K562 (cell line): ENCODE measurements around the gene TAL1. TPM values are rescaled to one million over a fixed set of nuclear protein-coding genes. Genes with fewer than 3 reads are reported as not detected.

Experiments
- ATAC-seq: fragments of 200-7000 bp; cut with Tn5 transposase; 3 replicates; pipeline ENCODE4 v1.9.1; 2020; ENCODE audit warnings: moderate library complexity
- BruUV-seq: library from RNA; stranded (reverse); fragments of 400-500 nt; replicated peaks from 2 replicates; lab custom pipeline; 2021; lab: Mats Ljungman, UMichigan
- CTCF ChIA-PET: fragments of 300-600 bp; formaldehyde crosslinking; extraction: SDS; loops from one replicate; lab custom pipeline; 2021; ENCODE audit warnings: low intra/inter-chr PET ratio; lab: Yijun Ruan, JAX
- POLR2A ChIA-PET: fragments of 300-600, 350-650 bp; sonication (Branson Sonifier 250); formaldehyde crosslinking; extraction: SDS; loops from one replicate; lab custom pipeline; 2021; ENCODE audit warnings: antibody characterized with exemption, inconsistent platforms; lab: Yijun Ruan, JAX
- DNase-seq, 4 experiments: peaks; one replicate each; pipeline versions ENCODE4 v3.0.0 to v3.0.0-alpha.2; 2011 to 2018; ENCODE audit warnings: low spot score in 3 of 4, mixed read lengths in 3 of 4; ENCODE audit errors: extremely low read depth in 1 of 4
- FAIRE-seq: peaks from 2 replicates; lab custom pipeline; 2011; peaks lifted over from hg19 to GRCh38; lab: Jason Lieb, UNC
- H2AFZ ChIP-seq: 2 replicates; pipeline ENCODE4 v1.6.0; 2011; ENCODE audit warnings: low read depth, low read length, control low read depth, inconsistent platforms
- H3K27ac ChIP-seq: fragments of 200-600 bp; 3 replicates; pipeline ENCODE4 v1.8.0; 2011; ENCODE audit warnings: low read depth, mild to moderate bottlenecking, control low read depth, inconsistent platforms, low read length, moderate library complexity, mixed read lengths; ENCODE audit errors: extremely low read depth
- H3K27me3 ChIP-seq, 2 experiments: fragments of 300-600 bp in 1 of 2; 2 replicates in 1 of 2; 3 replicates in 1 of 2; pipeline versions ENCODE4 v1.6.0 to v1.8.0; 2011; ENCODE audit warnings: inconsistent platforms in 2 of 2, low read length in 2 of 2, mild to moderate bottlenecking in 1 of 2, mixed read lengths in 1 of 2, moderate library complexity in 1 of 2; ENCODE audit not compliant: control insufficient read depth in 2 of 2, insufficient read depth in 2 of 2
- H3K36me3 ChIP-seq: fragments of 300-600 bp; 3 replicates; pipeline ENCODE4 v1.8.0; 2011; ENCODE audit warnings: mild to moderate bottlenecking, low read length, inconsistent platforms; ENCODE audit not compliant: control insufficient read depth, insufficient read depth
- H3K4me1 ChIP-seq, 2 experiments: fragments of 200-600 bp in 1 of 2; replicated peaks in 1 of 2; 2 replicates in 1 of 2; 3 replicates in 1 of 2; pipeline versions ENCODE4 v1.5.1 to v1.8.0; 2011; ENCODE audit warnings: inconsistent platforms in 2 of 2, low read length in 2 of 2, mild to moderate bottlenecking in 1 of 2, mixed read lengths in 1 of 2, moderate library complexity in 1 of 2; ENCODE audit not compliant: control insufficient read depth in 2 of 2, insufficient read depth in 2 of 2
- H3K4me2 ChIP-seq: 2 replicates; pipeline ENCODE4 v1.6.1; 2011; ENCODE audit warnings: low read length, control low read depth, inconsistent platforms, mixed read lengths; ENCODE audit not compliant: insufficient read depth
- H3K4me3 ChIP-seq: fragments of 200-600 bp; sonication (generic), shearing (Covaris generic); 2 replicates; pipeline ENCODE4 v1.5.1; 2016; ENCODE audit warnings: control low read depth, inconsistent platforms
- H3K79me2 ChIP-seq: fragments of 200-600 bp; 3 replicates; pipeline ENCODE4 v1.8.0; 2011; ENCODE audit warnings: low read length, inconsistent platforms; ENCODE audit not compliant: control insufficient read depth, insufficient read depth
- H3K9ac ChIP-seq, 2 experiments: 2 replicates each; pipeline versions ENCODE4 v1.6.0 to v1.6.1; 2011; ENCODE audit warnings: low read depth in 2 of 2, low read length in 2 of 2, control low read depth in 1 of 2, inconsistent platforms in 1 of 2, mild to moderate bottlenecking in 1 of 2, mixed read lengths in 1 of 2; ENCODE audit not compliant: insufficient read depth in 1 of 2
- H3K9me1 ChIP-seq: one replicate; pipeline ENCODE4 v1.6.0; 2011; ENCODE audit warnings: inconsistent platforms, mild to moderate bottlenecking, low read length, moderate library complexity; ENCODE audit not compliant: control insufficient read depth, insufficient read depth
- H3K9me3 ChIP-seq: replicated peaks from 2 replicates; pipeline ENCODE4 v1.5.1; 2011; ENCODE audit warnings: low read depth, low read length, inconsistent platforms; ENCODE audit not compliant: control insufficient read depth, insufficient read depth
- H4K20me1 ChIP-seq: replicated peaks from 2 replicates; pipeline ENCODE4 v1.6.1; 2011; ENCODE audit warnings: low read length, inconsistent platforms, mixed read lengths; ENCODE audit not compliant: control insufficient read depth, insufficient read depth
- BCOR ChIP-seq: fragments of 450-650 bp; IDR thresholded peaks from 2 replicates; pipeline ENCODE4 v1.6.1; 2016
- BRD9 ChIP-seq: fragments of 450-650 bp; IDR thresholded peaks from 2 replicates; pipeline ENCODE4 v1.6.1; 2018; ENCODE audit warnings: low read depth; ENCODE audit not compliant: partially characterized antibody
- HDAC1 ChIP-seq, 2 experiments: fragments of 450-650 bp; IDR thresholded peaks; 2 replicates each; pipeline ENCODE4 v1.6.1; 2016 to 2017; ENCODE audit warnings: inconsistent platforms in 1 of 2, mild to moderate bottlenecking in 1 of 2, moderate library complexity in 1 of 2
- HDAC2 ChIP-seq: fragments of 450-650 bp; IDR thresholded peaks from 2 replicates; pipeline ENCODE4 v1.6.1; 2016; ENCODE audit warnings: mild to moderate bottlenecking
- KDM1A ChIP-seq, 2 experiments: fragments of 450-650 bp; IDR thresholded peaks; 2 replicates each; pipeline ENCODE4 v1.6.1; 2016; ENCODE audit warnings: mild to moderate bottlenecking in 2 of 2
- NFE2 ChIP-seq: IDR thresholded peaks from 2 replicates; pipeline ENCODE4 v1.6.1; 2014; ENCODE audit warnings: antibody characterized with exemption, low read depth
- RBM25 ChIP-seq: fragments of 200-400 bp; formaldehyde crosslinking; IDR thresholded peaks from 2 replicates; pipeline ENCODE4 v1.6.1; 2018; ENCODE audit warnings: low read length, low read depth, moderate library complexity; ENCODE audit not compliant: severe bottlenecking
- RCOR1 ChIP-seq, 2 experiments: IDR thresholded peaks; 2 replicates each; pipeline ENCODE4 v1.6.1; 2012; ENCODE audit warnings: low read depth in 2 of 2, low read length in 2 of 2, borderline replicate concordance in 1 of 2, improper control_type of control experiment in 1 of 2
- SMARCA5 ChIP-seq: fragments of 450-650 bp; IDR thresholded peaks from 2 replicates; pipeline ENCODE4 v1.6.1; 2016
- TBL1XR1 ChIP-seq, 2 experiments: IDR thresholded peaks; 2 replicates each; pipeline ENCODE4 v1.6.1; 2012; ENCODE audit warnings: improper control_type of control experiment in 2 of 2, low read length in 2 of 2, mild to moderate bottlenecking in 1 of 2
- ZBTB40 ChIP-seq, 2 experiments: fragments of 450-650 bp in 1 of 2; sonication (generic) in 1 of 2; formaldehyde crosslinking in 1 of 2; IDR thresholded peaks; 2 replicates each; pipeline versions ENCODE4 v1.7.1 to v1.9.0; 2016 to 2022; ENCODE audit warnings: inconsistent platforms in 1 of 2, mild to moderate bottlenecking in 1 of 2, missing genetic modification reagents in 1 of 2
- ZFP36 ChIP-seq: fragments of 150-350 bp; IDR thresholded peaks from 2 replicates; pipeline ENCODE4 v1.6.1; 2018; ENCODE audit warnings: low read length, low read depth; ENCODE audit not compliant: partially characterized antibody
- ZSCAN29 ChIP-seq: fragments of 450-650 bp; IDR thresholded peaks from 2 replicates; pipeline ENCODE4 v1.6.1; 2017
- WGBS: fragments of 100-300 bp; shearing (Covaris generic); methylation state at CpG from one replicate; pipeline ENCODE4 v1.1.6; 2016; ENCODE audit warnings: low coverage, mixed read lengths; ENCODE audit not compliant: insufficient coverage; ENCODE audit errors: missing lambda C conversion rate; 5-methylcytosine and 5-hydroxymethylcytosine counted together
- in situ Hi-C: fragments of 300-500 bp; cut with MboI; formaldehyde crosslinking; loops from 4 replicates; pipeline ENCODE4 v1.15.0; 2018; ENCODE audit warnings: inconsistent platforms, mixed read lengths
- intact Hi-C: fragments of 100-400 bp; cut with micrococcal nuclease; formaldehyde crosslinking; loops from 2 replicates; pipeline ENCODE4 v1.14.2; 2022
- polyA plus RNA-seq, 8 experiments: library from polyadenylated mRNA; depleted of rRNA in 4 of 8; stranded (reverse) in 5 of 8; unstranded in 3 of 8; fragments of >200 nt; fragmentation: Nextera tagmentation in 2 of 8; fragmentation: Illumina TruSeq in 1 of 8; extraction: Ambion mirVana in 2 of 8; extraction: Trizol in 1 of 8; gene quantifications; 2 replicates each; pipeline versions ENCODE4 v1.2.1 to v1.2.3, GENCODE V29; 2011 to 2014; ENCODE audit warnings: inconsistent platforms in 1 of 8, missing spikeins in 1 of 8
- total RNA-seq, 7 experiments: library from RNA; depleted of rRNA in 6 of 7; stranded (reverse); fragments of >200 nt in 6 of 7; fragmentation: Illumina TruSeq in 2 of 7; extraction: Trizol in 2 of 7; gene quantifications; 2 replicates each; pipeline versions ENCODE4 v1.2.1 to v1.2.3, GENCODE V29; 2011 to 2021; ENCODE audit warnings: low replicate concordance in 1 of 7

TAL1 gene
- total and polyA plus RNA-seq, 9 of the 15 experiments (the other 6 are each of a cell fraction or from before 2014, with no cell fraction given), result 18.5 to 106 (median 59.7) TPM

DNA sequence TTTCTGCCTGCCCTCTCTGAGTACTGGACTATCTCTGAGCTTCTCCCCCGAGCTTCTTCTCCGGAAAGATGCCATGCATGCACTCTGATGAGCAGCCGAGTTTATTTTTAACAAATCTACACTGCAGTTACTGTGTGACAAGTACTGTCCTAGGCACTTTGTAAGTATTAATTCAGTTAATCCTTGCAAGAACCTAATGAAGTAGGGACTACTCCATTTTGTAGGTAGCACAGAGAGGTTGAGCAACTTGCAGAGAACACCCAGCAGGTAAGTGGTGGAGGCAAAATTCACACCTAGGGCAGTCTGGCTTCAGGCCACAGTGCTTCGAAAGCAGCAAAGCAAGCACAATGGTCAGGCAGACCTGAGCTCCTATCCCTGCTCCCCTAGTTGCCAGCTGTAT lies 3.8 kb upstream of the TAL1 start:
- WGBS, result 75% methylated on average over 4 of the region's 4 CpGs

More for the DNA sequence above, 3.8 kb upstream of the TAL1 start:
- no peak for TF ChIP-seq NFE2
- TF ChIP-seq BRD9, result peak; percentile 22
- no peak for TF ChIP-seq TBL1XR1 (IDR thresholded peaks at IDR 0.05; ENCODE audit: low read length in 2 of 2)
- 0 out of 4 replicates have a peak, but pooled peaks of 1 of the 2 experiments have one; percentile 14 for TF ChIP-seq HDAC1 (IDR thresholded peaks at IDR 0.05)
- TF ChIP-seq BCOR, result peak; percentile 91
- peak; percentile 89 for TF ChIP-seq RBM25
- TF ChIP-seq RCOR1 (IDR thresholded peaks at IDR 0.05; ENCODE audit: borderline replicate concordance in 1 of 2, low read depth in 2 of 2, low read length in 2 of 2), result 0 out of 4 replicates have a peak, but pooled peaks of 1 of the 2 experiments have one; percentile 24
- 0 out of 2 replicates have a peak, but pooled peaks have one; percentile 32 for TF ChIP-seq SMARCA5
- peak; percentile 39; the same call in 1 of the 2 replicates for TF ChIP-seq HDAC2
- no peak for TF ChIP-seq ZSCAN29
- TF ChIP-seq ZBTB40 (IDR thresholded peaks at IDR 0.05), result no peak
- TF ChIP-seq ZBTB40 (CRISPR knock-in tag; IDR thresholded peaks at IDR 0.05), result no peak
- TF ChIP-seq KDM1A (IDR thresholded peaks at IDR 0.05), result peak; percentile 53 to 73; a peak in 3 of 4 replicates
- TF ChIP-seq ZFP36, result peak; percentile 85
- TF ChIP-seq, all 486 proteins: peak for 9
- H3K79me2 ChIP-seq, result peaks cover 12% of the 10 kb centered on the region
- H3K9ac ChIP-seq, result no peak overlapping the region
- no peaks in the 10 kb centered on the region for H3K27me3 ChIP-seq
- H3K9me1 ChIP-seq, result no peaks in the 10 kb centered on the region
- no peak overlapping the region for H3K27ac ChIP-seq
- DNase-seq (no peak), ATAC-seq (no peak), FAIRE-seq (no peak)
- H2AFZ ChIP-seq, result no peak overlapping the region
- H4K20me1 ChIP-seq, result no peaks in the 10 kb centered on the region
- CTCF ChIA-PET, result no interaction called here
- H3K4me1 ChIP-seq, result peaks cover 46% of the 10 kb centered on the region in 2 experiments
- no peaks in the 10 kb centered on the region for H3K36me3 ChIP-seq
- in situ Hi-C loops, result no loop called here
- POLR2A ChIA-PET, result interaction anchor here (1.1 to 1.9 kb wide), 2 partner anchors 10 to 22 kb away, joined by 3 to 7 read pairs; no protein-coding TSS in a partner anchor
- H3K4me3 ChIP-seq, result no peak overlapping the region
- H3K4me2 ChIP-seq, result no peak overlapping the region
- no TSS peak for BruUV-seq
- H3K9me3 ChIP-seq, result no peaks in the 10 kb centered on the region
- intact Hi-C loops, result no loop called here
